Measurements from ENCODE around the gene PVALB. TPM values are rescaled to one million over a fixed set of nuclear protein-coding genes. Genes with fewer than 3 reads are reported as not detected.

Gene PVALB
- polyA plus RNA-seq, 1 of the 3 experiments (the other 2 are of a cell fraction): not detected

DNA sequence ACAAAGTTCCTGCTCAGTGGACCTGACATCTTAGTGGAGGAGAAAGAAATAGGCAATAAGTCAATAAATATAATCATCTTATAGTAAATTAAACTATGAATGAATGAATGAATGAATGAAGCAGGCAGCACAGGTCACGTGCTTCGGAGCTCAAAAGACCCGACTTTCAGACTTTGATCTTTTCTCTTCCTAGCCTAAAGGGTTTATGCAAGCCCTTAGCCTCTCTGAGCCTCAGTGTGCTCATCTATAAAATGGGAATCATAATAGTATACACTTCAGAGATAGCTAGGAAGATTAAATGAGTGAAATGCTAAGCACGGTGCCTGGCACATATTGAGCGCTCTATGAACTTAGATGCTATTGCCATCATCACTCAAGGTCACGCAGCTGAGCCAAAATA lies 7.5 kb downstream of the PVALB start:
- ChIA-PET CTCF (interaction anchor here (1.3 to 4.8 kb wide), 2 partner anchors 9 to 48 kb away, joined by 4 to 32 read pairs; no protein-coding TSS in a partner anchor), POLR2A (interaction anchor here (0.6 kb wide), 1 partner anchor 225 kb away, joined by 3 read pairs; no protein-coding TSS in a partner anchor)

DNA sequence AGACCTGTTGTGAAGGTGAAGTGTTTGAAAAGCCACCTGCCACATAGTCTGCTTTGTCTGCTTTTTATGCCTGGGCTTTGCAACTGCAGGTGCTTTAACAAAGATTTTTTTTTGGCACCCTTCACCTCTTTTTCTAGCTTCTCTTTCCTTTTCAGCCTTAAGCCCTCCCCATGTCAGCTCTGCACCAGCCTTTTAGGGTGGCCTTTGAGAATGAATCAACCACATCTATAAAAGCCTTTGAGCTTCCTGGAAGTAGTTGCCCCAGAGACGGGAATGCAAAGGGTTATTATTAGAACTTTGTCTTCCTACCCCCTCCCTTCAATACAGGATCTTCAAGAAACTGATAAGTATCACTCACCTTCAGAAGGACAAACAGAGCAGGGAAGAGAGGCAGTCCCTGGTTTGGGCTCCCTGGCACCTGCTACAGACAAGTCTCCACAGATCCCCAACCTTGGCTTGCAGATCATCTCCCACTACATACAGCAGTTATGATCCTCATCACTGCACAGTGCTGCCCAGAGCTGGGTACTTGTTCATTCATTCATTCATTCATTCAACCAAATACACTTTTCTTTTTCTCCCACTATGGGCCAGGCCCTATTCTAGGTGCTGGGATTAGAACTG lies 8.0 kb downstream of the PVALB start:
- Histone ChIP-seq H3K79me2 (ENCODE audit: insufficient read depth) (no peaks in the 10 kb centered on the region), H3K36me3 (replicated peaks in 1 of 2; ENCODE audit: control insufficient read depth in 1 of 2, insufficient read depth in 2 of 2, low read length in 1 of 2) (no peaks in the 10 kb centered on the region), H3K27me3 (ENCODE audit: insufficient read depth) (peaks cover 47% of the 10 kb centered on the region), H2AFZ (ENCODE audit: low read depth) (no peak overlapping the region), H3K9me2 (no peaks in the 10 kb centered on the region), H3K9ac (no peak overlapping the region), H4K20me1 (ENCODE audit: insufficient read depth) (no peaks in the 10 kb centered on the region), H3K9me3 (no peaks in the 10 kb centered on the region), H3K27ac (ENCODE audit: low read depth in 2 of 2, low read length in 1 of 2) (no peak overlapping the region), H3K4me2 (no peak overlapping the region), H3K4me3 (ENCODE audit: low read depth in 2 of 2, low read length in 1 of 2) (no peak overlapping the region), H3K4me1 (ENCODE audit: control insufficient read depth in 1 of 2, insufficient read depth in 2 of 2, low read depth in 1 of 2, low read length in 1 of 2) (no peaks in the 10 kb centered on the region), H3F3A (replicated peaks; ENCODE audit: insufficient read depth) (no peaks in the 10 kb centered on the region)
- 59% methylated on average over 1 of the region's 1 CpG for WGBS (ENCODE audit: low lambda C conversion rate)
- POLR2A ChIA-PET: no interaction called here
- CTCF ChIA-PET: interaction anchor here (1.3 to 4.8 kb wide), 2 partner anchors 9 to 48 kb away, joined by 4 to 32 read pairs; no protein-coding TSS in a partner anchor
- no peak for DNase-seq
- TF ChIP-seq, protein P1, sequence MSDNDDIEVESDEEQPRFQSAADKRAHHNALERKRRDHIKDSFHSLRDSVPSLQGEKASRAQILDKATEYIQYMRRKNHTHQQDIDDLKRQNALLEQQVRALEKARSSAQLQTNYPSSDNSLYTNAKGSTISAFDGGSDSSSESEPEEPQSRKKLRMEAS (IDR thresholded peaks at IDR 0.05; ENCODE audit: low read depth): no peak
- TF ChIP-seq, protein P2, sequence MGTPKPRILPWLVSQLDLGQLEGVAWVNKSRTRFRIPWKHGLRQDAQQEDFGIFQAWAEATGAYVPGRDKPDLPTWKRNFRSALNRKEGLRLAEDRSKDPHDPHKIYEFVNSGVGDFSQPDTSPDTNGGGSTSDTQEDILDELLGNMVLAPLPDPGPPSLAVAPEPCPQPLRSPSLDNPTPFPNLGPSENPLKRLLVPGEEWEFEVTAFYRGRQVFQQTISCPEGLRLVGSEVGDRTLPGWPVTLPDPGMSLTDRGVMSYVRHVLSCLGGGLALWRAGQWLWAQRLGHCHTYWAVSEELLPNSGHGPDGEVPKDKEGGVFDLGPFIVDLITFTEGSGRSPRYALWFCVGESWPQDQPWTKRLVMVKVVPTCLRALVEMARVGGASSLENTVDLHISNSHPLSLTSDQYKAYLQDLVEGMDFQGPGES (IDR thresholded peaks at IDR 0.05; ENCODE audit: low read depth, low read length): no peak
- no peak for TF ChIP-seq FOXM1 (IDR thresholded peaks at IDR 0.05; ENCODE audit: low read depth)
- TF ChIP-seq, protein P3, sequence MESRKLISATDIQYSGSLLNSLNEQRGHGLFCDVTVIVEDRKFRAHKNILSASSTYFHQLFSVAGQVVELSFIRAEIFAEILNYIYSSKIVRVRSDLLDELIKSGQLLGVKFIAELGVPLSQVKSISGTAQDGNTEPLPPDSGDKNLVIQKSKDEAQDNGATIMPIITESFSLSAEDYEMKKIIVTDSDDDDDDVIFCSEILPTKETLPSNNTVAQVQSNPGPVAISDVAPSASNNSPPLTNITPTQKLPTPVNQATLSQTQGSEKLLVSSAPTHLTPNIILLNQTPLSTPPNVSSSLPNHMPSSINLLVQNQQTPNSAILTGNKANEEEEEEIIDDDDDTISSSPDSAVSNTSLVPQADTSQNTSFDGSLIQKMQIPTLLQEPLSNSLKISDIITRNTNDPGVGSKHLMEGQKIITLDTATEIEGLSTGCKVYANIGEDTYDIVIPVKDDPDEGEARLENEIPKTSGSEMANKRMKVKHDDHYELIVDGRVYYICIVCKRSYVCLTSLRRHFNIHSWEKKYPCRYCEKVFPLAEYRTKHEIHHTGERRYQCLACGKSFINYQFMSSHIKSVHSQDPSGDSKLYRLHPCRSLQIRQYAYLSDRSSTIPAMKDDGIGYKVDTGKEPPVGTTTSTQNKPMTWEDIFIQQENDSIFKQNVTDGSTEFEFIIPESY (IDR thresholded peaks at IDR 0.05; ENCODE audit: borderline replicate concordance, low read depth): no peak
- TF ChIP-seq MXI1 (IDR thresholded peaks at IDR 0.05; ENCODE audit: low read depth, low read length): no peak
- TF ChIP-seq FOXJ3 (CRISPR knock-in tag; IDR thresholded peaks at IDR 0.05): no peak
- TF ChIP-seq, protein P4, sequence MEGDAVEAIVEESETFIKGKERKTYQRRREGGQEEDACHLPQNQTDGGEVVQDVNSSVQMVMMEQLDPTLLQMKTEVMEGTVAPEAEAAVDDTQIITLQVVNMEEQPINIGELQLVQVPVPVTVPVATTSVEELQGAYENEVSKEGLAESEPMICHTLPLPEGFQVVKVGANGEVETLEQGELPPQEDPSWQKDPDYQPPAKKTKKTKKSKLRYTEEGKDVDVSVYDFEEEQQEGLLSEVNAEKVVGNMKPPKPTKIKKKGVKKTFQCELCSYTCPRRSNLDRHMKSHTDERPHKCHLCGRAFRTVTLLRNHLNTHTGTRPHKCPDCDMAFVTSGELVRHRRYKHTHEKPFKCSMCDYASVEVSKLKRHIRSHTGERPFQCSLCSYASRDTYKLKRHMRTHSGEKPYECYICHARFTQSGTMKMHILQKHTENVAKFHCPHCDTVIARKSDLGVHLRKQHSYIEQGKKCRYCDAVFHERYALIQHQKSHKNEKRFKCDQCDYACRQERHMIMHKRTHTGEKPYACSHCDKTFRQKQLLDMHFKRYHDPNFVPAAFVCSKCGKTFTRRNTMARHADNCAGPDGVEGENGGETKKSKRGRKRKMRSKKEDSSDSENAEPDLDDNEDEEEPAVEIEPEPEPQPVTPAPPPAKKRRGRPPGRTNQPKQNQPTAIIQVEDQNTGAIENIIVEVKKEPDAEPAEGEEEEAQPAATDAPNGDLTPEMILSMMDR (IDR thresholded peaks at IDR 0.05): no peak
- TF ChIP-seq RFX5 (IDR thresholded peaks at IDR 0.05; ENCODE audit: low read length): no peak
- no peak for TF ChIP-seq EZH2phosphoT487 (IDR thresholded peaks at IDR 0.05; ENCODE audit: borderline replicate concordance, low read depth)
- no peak for TF ChIP-seq CHD2 (IDR thresholded peaks at IDR 0.05; ENCODE audit: low read length, partially characterized antibody)
- TF ChIP-seq ELF1 (IDR thresholded peaks at IDR 0.05): no peak

More for the DNA sequence above, 7.5 kb downstream of the PVALB start:
- no peak overlapping the region for H3K4me2 ChIP-seq
- H3K9me3 ChIP-seq: no peaks in the 10 kb centered on the region
- H3K4me1 ChIP-seq (ENCODE audit: control insufficient read depth in 1 of 2, insufficient read depth in 2 of 2, low read depth in 1 of 2, low read length in 1 of 2): no peaks in the 10 kb centered on the region
- H3K27me3 ChIP-seq (ENCODE audit: insufficient read depth): peaks cover 42% of the 10 kb centered on the region
- H4K20me1 ChIP-seq (ENCODE audit: insufficient read depth): no peaks in the 10 kb centered on the region
- DNase-seq: no peak
- no peak overlapping the region for H3K4me3 ChIP-seq (ENCODE audit: low read depth in 2 of 2, low read length in 1 of 2)
- H2AFZ ChIP-seq (ENCODE audit: low read depth): no peak overlapping the region
- no peaks in the 10 kb centered on the region for H3K9me2 ChIP-seq
- no peak overlapping the region for H3K9ac ChIP-seq
- no peak overlapping the region for H3K27ac ChIP-seq (ENCODE audit: low read depth in 2 of 2, low read length in 1 of 2)
- H3K36me3 ChIP-seq (replicated peaks in 1 of 2; ENCODE audit: control insufficient read depth in 1 of 2, insufficient read depth in 2 of 2, low read length in 1 of 2): no peaks in the 10 kb centered on the region
- TF ChIP-seq TEAD4 (IDR thresholded peaks at IDR 0.05; ENCODE audit: borderline replicate concordance, insufficient read depth): no peak
- no peak for TF ChIP-seq FOXJ3 (CRISPR knock-in tag; IDR thresholded peaks at IDR 0.05)
- TF ChIP-seq JUND (IDR thresholded peaks at IDR 0.05): no peak
- TF ChIP-seq, protein P4 (IDR thresholded peaks at IDR 0.05): no peak
- no peak for TF ChIP-seq MXI1 (IDR thresholded peaks at IDR 0.05; ENCODE audit: low read depth, low read length)
- no peak for TF ChIP-seq TCF12 (IDR thresholded peaks at IDR 0.05)
- TF ChIP-seq, protein P5, sequence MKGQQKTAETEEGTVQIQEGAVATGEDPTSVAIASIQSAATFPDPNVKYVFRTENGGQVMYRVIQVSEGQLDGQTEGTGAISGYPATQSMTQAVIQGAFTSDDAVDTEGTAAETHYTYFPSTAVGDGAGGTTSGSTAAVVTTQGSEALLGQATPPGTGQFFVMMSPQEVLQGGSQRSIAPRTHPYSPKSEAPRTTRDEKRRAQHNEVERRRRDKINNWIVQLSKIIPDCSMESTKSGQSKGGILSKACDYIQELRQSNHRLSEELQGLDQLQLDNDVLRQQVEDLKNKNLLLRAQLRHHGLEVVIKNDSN (IDR thresholded peaks at IDR 0.05; ENCODE audit: borderline replicate concordance, low read depth): no peak
- no peak for TF ChIP-seq FOXM1 (IDR thresholded peaks at IDR 0.05; ENCODE audit: low read depth)
- TF ChIP-seq TAF1 (IDR thresholded peaks at IDR 0.05; ENCODE audit: borderline replicate concordance, low read depth, low read length): no peak
- TF ChIP-seq RXRA (IDR thresholded peaks at IDR 0.05; ENCODE audit: borderline replicate concordance, low read depth): no peak
- TF ChIP-seq FOSL2 (IDR thresholded peaks at IDR 0.05; ENCODE audit: borderline replicate concordance, low read depth): no peak
- no peak for TF ChIP-seq ELF1 (IDR thresholded peaks at IDR 0.05)
- no peak for TF ChIP-seq POLR2AphosphoS5 (IDR thresholded peaks at IDR 0.05; ENCODE audit: low read depth, low read length)
- no peak for TF ChIP-seq NRF1 (IDR thresholded peaks at IDR 0.05; ENCODE audit: low read depth, low read length)
- no peaks in the 10 kb centered on the region for H3K79me2 ChIP-seq (ENCODE audit: insufficient read depth)
- no peaks in the 10 kb centered on the region for H3F3A ChIP-seq (replicated peaks; ENCODE audit: insufficient read depth)
- WGBS (ENCODE audit: low lambda C conversion rate): 35% methylated on average over 6 of the region's 6 CpGs

Data from SK-N-SH (cell line).